Motor neuron (in vitro differentiated cells): ENCODE data around the gene ZNF335. TPM values are rescaled to one million over a fixed set of nuclear protein-coding genes. Genes with fewer than 3 reads are reported as not detected.

Experiments used
- ATAC-seq, 8 experiments: fragments of 200-7000 bp; cut with Tn5 transposase; replicated peaks in 6 of 8; 2 replicates each; pipeline ENCODE4 v1.8.0; 2021; ENCODE audit warnings: mild to moderate bottlenecking in 8 of 8, moderate library complexity in 8 of 8
- H3K27ac ChIP-seq, 2 donors: fragments of 250-450 bp; sonication (Bioruptor Pico); 2 replicates each; pipeline ENCODE4 v1.9.0; 2021; ENCODE audit warnings: antibody characterized with exemption in 2 of 2, mild to moderate bottlenecking in 2 of 2, moderate library complexity in 1 of 2
- H3K4me1 ChIP-seq, 2 donors: fragments of 250-450 bp; sonication (Bioruptor Pico); replicated peaks in 1 of 2; 2 replicates each; pipeline ENCODE4 v1.6.1; 2021; ENCODE audit warnings: antibody characterized with exemption in 2 of 2, mild to moderate bottlenecking in 2 of 2, moderate library complexity in 1 of 2
- H3K4me3 ChIP-seq, 5 donors: fragments of 250-450 bp; sonication (Bioruptor Pico); 2 replicates each; pipeline ENCODE4 v1.9.0; 2021; ENCODE audit warnings: antibody characterized with exemption in 5 of 5, mild to moderate bottlenecking in 5 of 5, moderate library complexity in 4 of 5
- WGBS, 10 experiments: fragments of 450-650 bp; shearing (Covaris generic); methylation state at CpG; one replicate each; pipeline ENCODE4 v1.0.0; 2022; 5-methylcytosine and 5-hydroxymethylcytosine counted together
- in situ Hi-C, 9 experiments: fragments of 400-800 bp; cut with MboI; loops; one replicate each; pipeline ENCODE4 v1.15.0; 2021; ENCODE audit warnings: low sequenced_read_pairs in 9 of 9, low pct_unique_long_range_greater_than_20kb in 2 of 9; ENCODE audit not compliant: unreplicated experiment in 9 of 9
- total RNA-seq, 8 experiments: library from RNA; unstranded; fragments of 300-600 nt; gene quantifications; 2 replicates each; pipeline versions ENCODE4 v1.2.3 to v1.2.4, GENCODE V29; 2022

Gene ZNF335
- total RNA-seq, 8 experiments from 2014 or later: 7.3 to 21.9 (median 12.1) TPM

GRCh38 chr20:45976086-45976485 lies 4.1 kb upstream of the ZNF335 start:
- 60 to 100% (median 92%) methylated on average over 1 to 3 of the region's 6 CpGs; no CpG with 5 or more reads in 4 of the 10 experiments for WGBS, 10 experiments
- ATAC-seq: no peak
- in situ Hi-C loops: no loop called here
- Histone ChIP-seq H3K4me1 (peaks cover 2 to 4% of the 10 kb centered on the region in 2 donors), H3K27ac (no peak overlapping the region), H3K4me3 (no peak overlapping the region)

- H3K4me1 ChIP-seq: peaks cover 3 to 8% of the 10 kb centered on the region in 2 donors
- no peak for ATAC-seq
- no peak overlapping the region for H3K4me3 ChIP-seq
- in situ Hi-C loops: no loop called here
- 40 to 87% (median 80%) methylated on average over 1 to 5 of the region's 11 CpGs; no CpG with 5 or more reads in 4 of the 10 experiments for WGBS, 10 experiments
- H3K27ac ChIP-seq: no peak overlapping the region
Measured at GRCh38 chr20:45975686-45976085, 3.7 kb upstream of the ZNF335 start.

- WGBS, 10 experiments: 0 to 97% (median 70%) methylated on average over 1 to 7 of the region's 7 CpGs; no CpG with 5 or more reads in 2 of the 10 experiments
- in situ Hi-C loops: no loop called here
- H3K4me3 ChIP-seq: no peak overlapping the region
- no peak overlapping the region for H3K27ac ChIP-seq
- ATAC-seq: peak in 1 of 8 experiments; percentile 1
- peaks cover 7 to 12% of the 10 kb centered on the region in 2 donors for H3K4me1 ChIP-seq
Measured at GRCh38 chr20:45974896-45975565, 3.0 kb upstream of the ZNF335 start.

- in situ Hi-C loops: no loop called here
- H3K27ac ChIP-seq: peak overlapping the region; percentile 100
Measured at GRCh38 chr20:45972500-45973183, 639 bp upstream of the ZNF335 start.

GRCh38 chr20:45971425-45971674 lies 653 bp downstream of the ZNF335 start:
- no peak for ATAC-seq
- Histone ChIP-seq H3K27ac (peak overlapping the region; percentile 100), H3K4me3 (peak overlapping the region; percentile 68 to 92 (median 78)), H3K4me1 (peaks cover 7 to 12% of the 10 kb centered on the region in 2 donors)
- WGBS, 10 experiments: no CpG with 5 or more reads among the region's 14 CpGs
- in situ Hi-C loops: no loop called here

More at GRCh38 chr20:45972500-45973183, 639 bp upstream of the ZNF335 start:
- no peak for ATAC-seq
- peak overlapping the region; percentile 68 to 92 (median 78) for H3K4me3 ChIP-seq
- 7 to 100% (median 65%) methylated on average over 2 to 23 of the region's 29 CpGs for WGBS, 10 experiments
- peaks cover 7 to 12% of the 10 kb centered on the region in 2 donors for H3K4me1 ChIP-seq

- peak overlapping the region; percentile 100 for H3K27ac ChIP-seq
- peaks cover 7 to 12% of the 10 kb centered on the region in 2 donors for H3K4me1 ChIP-seq
- ATAC-seq: peak in 3 of 8 experiments; percentile 4 to 12 (median 9)
- WGBS, 10 experiments: 0 to 100% (median 81%) methylated on average over 1 to 19 of the region's 34 CpGs; no CpG with 5 or more reads in 3 of the 10 experiments
- H3K4me3 ChIP-seq: peak overlapping the region; percentile 68 to 92 (median 78)
- in situ Hi-C loops: no loop called here
Measured at GRCh38 chr20:45970646-45971424, 1.2 kb downstream of the ZNF335 start.

GRCh38 chr20:45969712-45970634 lies 2.0 kb downstream of the ZNF335 start:
- H3K4me3 ChIP-seq: peak overlapping the region in 1 of 5 donors; percentile 68
- H3K4me1 ChIP-seq: peaks cover 7 to 12% of the 10 kb centered on the region in 2 donors
- ATAC-seq: peak in 2 of 8 experiments; percentile 1 to 7
- H3K27ac ChIP-seq: no peak overlapping the region
- WGBS, 10 experiments: 16 to 100% (median 73%) methylated on average over 1 to 5 of the region's 6 CpGs
- in situ Hi-C loops: no loop called here

- Histone ChIP-seq H3K4me1 (peaks cover 7 to 12% of the 10 kb centered on the region in 2 donors), H3K4me3 (no peak overlapping the region), H3K27ac (no peak overlapping the region)
- peak in 1 of 8 experiments; percentile 37 for ATAC-seq
- 5 to 95% (median 83%) methylated on average over 1 to 7 of the region's 14 CpGs; no CpG with 5 or more reads in 2 of the 10 experiments for WGBS, 10 experiments
- in situ Hi-C loops: no loop called here
Measured at GRCh38 chr20:45968801-45969711, 2.9 kb downstream of the ZNF335 start.

- no peak for ATAC-seq
- in situ Hi-C loops: no loop called here
- Histone ChIP-seq H3K27ac (no peak overlapping the region), H3K4me1 (peaks cover 7 to 12% of the 10 kb centered on the region in 2 donors), H3K4me3 (no peak overlapping the region)
- WGBS, 10 experiments: 92 to 100% methylated on average over 1 to 9 of the region's 10 CpGs; no CpG with 5 or more reads in 8 of the 10 experiments
Measured at GRCh38 chr20:45968081-45968671, 3.8 kb downstream of the ZNF335 start.

- no peak for ATAC-seq
- WGBS, 10 experiments: 82 to 90% methylated on average over 2 of the region's 13 CpGs; no CpG with 5 or more reads in 8 of the 10 experiments
- in situ Hi-C loops: no loop called here
- Histone ChIP-seq H3K4me1 (peaks cover 5 to 10% of the 10 kb centered on the region in 2 donors), H3K27ac (no peak overlapping the region), H3K4me3 (no peak overlapping the region)
Measured at GRCh38 chr20:45967551-45968080, 4.4 kb downstream of the ZNF335 start.
